ENCODE results near the gene SENP3.

The SENP3 gene
- long read RNA-seq, donor 1, transcript SENP3-205 (1 exons, 527 nt): major isoform, 123 of 139 reads
- long read RNA-seq, donor 1, transcript SENP3-201 (11 exons, 2,611 nt): minor isoform, 5 of 139 reads
- long read RNA-seq, donor 1, partial matches to known transcripts: 11 of 139 reads
- long read RNA-seq, donor 1, other reads (novel, unspliced or antisense): 0 of 139 reads
- long read RNA-seq, donor 2, transcript SENP3-205 (1 exons, 527 nt): major isoform, 58 of 63 reads
- long read RNA-seq, donor 2, transcript SENP3-201 (11 exons, 2,611 nt): minor isoform, 5 of 63 reads
- long read RNA-seq, donor 2, partial matches to known transcripts: 0 of 63 reads
- long read RNA-seq, donor 2, other reads (novel, unspliced or antisense): 0 of 63 reads
- long read RNA-seq, donor 3, transcript SENP3-205 (1 exons, 527 nt): major isoform, 57 of 65 reads
- long read RNA-seq, donor 3, partial matches to known transcripts: 5 of 65 reads
- long read RNA-seq, donor 3, other reads (novel, unspliced or antisense): 0 of 65 reads
- long read RNA-seq, donor 4, transcript SENP3-205 (1 exons, 527 nt): major isoform, 76 of 98 reads
- long read RNA-seq, donor 4, transcript SENP3-201 (11 exons, 2,611 nt): minor isoform, 5 of 98 reads
- long read RNA-seq, donor 4, partial matches to known transcripts: 17 of 98 reads
- long read RNA-seq, donor 4, other reads (novel, unspliced or antisense): 0 of 98 reads
- long read RNA-seq, donor 5, transcript SENP3-205 (1 exons, 527 nt): major isoform, 75 of 90 reads
- long read RNA-seq, donor 5, transcript SENP3-201 (11 exons, 2,611 nt): minor isoform, 8 of 90 reads
- long read RNA-seq, donor 5, partial matches to known transcripts: 7 of 90 reads
- long read RNA-seq, donor 5, other reads (novel, unspliced or antisense): 0 of 90 reads
- long read RNA-seq, donor 6, transcript SENP3-205 (1 exons, 527 nt): major isoform, 69 of 90 reads
- long read RNA-seq, donor 6, partial matches to known transcripts: 18 of 90 reads
- long read RNA-seq, donor 6, other reads (novel, unspliced or antisense): 0 of 90 reads
- long read RNA-seq, donor 7: 0 reads
- long read RNA-seq, donor 8, transcript SENP3-205 (1 exons, 527 nt): major isoform, 79 of 89 reads
- long read RNA-seq, donor 8, partial matches to known transcripts: 6 of 89 reads
- long read RNA-seq, donor 8, other reads (novel, unspliced or antisense): 0 of 89 reads

DNA sequence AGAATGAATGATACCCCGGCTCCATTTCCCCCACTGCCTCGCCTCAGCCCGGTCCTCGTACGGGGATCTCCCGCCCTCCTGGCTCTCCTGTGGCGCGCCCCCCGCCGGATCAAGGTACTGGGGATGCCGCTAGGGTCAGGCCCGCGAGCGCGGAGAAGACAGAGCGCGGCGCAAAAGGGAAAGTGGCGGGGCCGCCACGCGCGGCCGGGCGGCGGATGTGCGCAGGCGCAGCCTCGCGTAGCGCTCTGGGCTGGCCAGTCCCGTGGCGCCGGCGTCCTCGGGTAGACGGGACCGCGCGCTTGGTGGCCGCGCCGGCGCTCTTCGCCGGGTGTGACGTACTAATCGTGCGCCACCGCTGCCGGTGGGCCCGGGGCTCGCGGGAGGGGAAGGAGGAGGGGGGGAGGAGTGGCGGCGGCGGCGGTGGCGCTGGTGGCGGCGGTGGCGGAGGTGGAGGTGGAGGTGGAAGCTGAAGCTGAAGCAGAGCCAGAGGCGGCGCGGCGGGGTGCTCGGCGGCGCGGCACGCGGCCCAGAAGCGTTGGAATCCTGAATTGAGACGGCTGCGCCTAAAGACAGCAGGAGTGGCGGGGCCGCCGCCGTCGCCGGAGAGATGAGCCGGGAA is at the start of gene SENP3:
Gene SENP3 (plus strand): TSS at position 331 of the 619 bp plus-strand sequence. CDS start 1,158 bp downstream, outside the sequence.
- DNase-seq: peak; percentile 91

DNA sequence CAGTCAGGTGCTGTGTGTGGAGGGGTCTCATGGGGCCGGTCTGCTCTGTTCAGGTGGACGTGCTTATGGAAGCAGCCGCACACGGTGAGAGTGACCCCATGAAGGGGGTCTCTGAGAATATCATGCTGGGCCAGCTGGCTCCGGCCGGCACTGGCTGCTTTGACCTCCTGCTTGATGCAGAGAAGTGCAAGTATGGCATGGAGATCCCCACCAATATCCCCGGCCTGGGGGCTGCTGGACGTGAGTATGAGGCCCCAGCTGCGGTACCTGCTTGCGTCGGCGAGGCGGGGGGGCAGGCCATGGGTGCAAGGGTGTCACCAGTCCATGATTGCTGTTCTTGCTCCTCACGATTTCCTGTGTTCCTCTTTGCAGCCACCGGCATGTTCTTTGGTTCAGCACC is 49.6 kb upstream of the SENP3 start:
- no peak for DNase-seq

DNA sequence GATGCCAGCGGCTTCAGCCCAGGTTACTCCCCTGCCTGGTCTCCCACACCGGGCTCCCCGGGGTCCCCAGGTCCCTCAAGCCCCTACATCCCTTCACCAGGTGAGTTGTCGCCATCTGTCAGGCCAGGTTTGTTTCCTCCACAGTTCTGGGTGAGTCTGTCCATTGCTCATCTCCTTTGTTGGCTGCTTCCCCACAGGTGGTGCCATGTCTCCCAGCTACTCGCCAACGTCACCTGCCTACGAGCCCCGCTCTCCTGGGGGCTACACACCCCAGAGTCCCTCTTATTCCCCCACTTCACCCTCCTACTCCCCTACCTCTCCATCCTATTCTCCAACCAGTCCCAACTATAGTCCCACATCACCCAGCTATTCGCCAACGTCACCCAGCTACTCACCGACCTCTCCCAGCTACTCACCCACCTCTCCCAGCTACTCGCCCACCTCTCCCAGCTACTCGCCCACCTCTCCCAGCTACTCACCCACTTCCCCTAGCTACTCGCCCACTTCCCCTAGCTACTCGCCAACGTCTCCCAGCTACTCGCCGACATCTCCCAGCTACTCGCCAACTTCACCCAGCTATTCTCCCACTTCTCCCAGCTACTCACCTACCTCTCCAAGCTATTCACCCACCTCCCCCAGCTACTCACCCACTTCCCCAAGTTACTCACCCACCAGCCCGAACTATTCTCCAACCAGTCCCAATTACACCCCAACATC is 48.7 kb upstream of the SENP3 start:
- no peak for DNase-seq

DNA sequence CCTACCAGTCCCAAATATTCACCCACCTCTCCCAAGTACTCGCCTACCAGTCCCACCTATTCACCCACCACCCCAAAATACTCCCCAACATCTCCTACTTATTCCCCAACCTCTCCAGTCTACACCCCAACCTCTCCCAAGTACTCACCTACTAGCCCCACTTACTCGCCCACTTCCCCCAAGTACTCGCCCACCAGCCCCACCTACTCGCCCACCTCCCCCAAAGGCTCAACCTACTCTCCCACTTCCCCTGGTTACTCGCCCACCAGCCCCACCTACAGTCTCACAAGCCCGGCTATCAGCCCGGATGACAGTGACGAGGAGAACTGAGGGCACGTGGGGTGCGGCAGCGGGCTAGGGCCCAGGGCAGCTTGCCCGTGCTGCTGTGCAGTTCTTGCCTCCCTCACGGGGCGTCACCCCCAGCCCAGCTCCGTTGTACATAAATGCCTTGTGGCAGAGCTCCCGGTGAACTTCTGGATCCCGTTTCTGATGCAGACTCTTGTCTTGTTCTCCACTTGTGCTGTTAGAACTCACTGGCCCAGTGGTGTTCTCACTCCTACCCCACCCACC is 47.8 kb upstream of the SENP3 start:
- DNase-seq: no peak

GRCh38 chr17:7515911-7516610 is 45.7 kb upstream of the SENP3 start:
- DNase-seq: no peak

DNA sequence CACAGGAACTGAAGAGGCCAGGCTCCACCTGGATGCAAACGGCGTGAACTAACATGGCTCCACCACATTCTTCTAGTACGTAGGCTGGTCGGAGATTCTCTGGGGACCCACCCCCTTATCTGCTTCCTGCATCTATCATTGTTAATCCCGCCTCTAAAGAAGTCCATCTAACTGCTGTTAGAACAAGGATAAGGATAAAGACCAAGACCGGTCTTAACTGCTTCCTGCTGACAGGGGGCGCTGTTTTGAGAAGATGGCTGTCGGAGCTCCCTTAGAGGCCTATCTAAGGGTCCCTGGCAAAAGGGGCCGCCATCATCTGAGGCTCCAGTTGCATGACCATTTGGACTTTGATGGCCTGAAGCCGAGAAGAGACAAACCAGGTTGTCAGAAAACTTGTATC is 38.7 kb upstream of the SENP3 start:
- DNase-seq: no peak

DNA sequence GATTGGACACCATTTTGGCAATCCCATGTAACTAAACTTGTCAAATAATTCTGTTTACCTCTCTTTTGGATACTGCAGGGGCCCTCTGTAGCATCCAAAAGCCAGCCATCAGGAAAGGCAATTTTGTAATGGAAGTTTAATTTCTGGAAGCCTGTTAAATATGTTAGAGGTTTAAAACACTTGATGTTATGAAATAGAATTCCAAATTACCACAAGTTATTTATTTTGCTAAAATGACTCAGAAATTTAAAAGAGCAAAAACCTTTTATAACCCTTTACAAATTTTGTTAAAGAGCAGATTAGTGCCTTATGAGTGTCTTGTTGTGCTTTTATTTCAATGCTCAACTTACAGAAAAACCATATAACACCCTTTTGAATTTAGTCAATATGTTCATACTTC is 32.9 kb upstream of the SENP3 start:
- no peak for DNase-seq

DNA sequence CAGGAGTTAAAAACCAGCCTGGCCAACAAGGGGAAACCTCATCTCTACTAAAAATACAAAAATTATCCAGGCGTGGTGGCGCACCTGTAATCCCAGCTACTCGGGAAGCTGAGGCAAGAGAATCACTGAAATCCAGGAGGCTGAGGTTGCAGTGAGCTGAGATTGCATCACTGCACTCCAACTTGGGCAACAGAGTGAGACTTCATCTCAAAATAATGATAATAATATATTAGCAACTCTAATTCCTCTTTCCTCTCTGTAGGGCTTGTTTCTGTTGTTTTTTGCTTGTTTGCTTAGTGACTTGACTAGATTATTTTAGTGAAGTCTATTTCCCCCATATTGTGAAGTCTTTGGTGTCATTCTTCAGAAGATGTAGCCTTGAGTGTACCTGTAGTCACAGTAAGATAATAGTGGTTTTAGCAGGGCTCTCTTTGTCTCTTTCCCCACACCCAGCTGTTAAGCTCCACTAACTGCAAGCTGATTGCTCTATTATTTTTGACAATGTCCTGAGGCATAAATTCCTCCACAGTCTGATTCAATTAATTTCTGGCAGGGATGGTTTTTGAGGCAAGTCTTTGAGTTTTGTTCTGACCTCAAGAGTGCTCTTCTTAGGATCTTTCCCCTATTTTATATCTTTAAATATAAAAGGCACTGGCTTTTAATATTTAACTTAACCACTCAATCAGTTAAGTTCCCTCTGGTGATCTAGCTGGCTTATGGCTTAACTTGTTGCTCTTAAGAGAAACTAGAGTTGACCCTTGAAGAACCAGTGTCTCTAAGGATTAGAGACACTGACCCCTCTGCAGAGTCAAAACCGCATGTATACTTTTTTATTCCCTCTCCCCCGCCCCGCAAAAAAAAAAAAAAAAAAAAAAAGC is 31.5 kb upstream of the SENP3 start:
- no peak for DNase-seq

GRCh38 chr17:7538050-7538449 is 23.7 kb upstream of the SENP3 start:
- DNase-seq: no peak

- DNase-seq: no peak
These were observed 22.7 kb upstream of the SENP3 start for GRCh38 chr17:7538891-7539545.

- DNase-seq: no peak
These were observed 20.6 kb upstream of the SENP3 start for GRCh38 chr17:7541074-7541621.

DNA sequence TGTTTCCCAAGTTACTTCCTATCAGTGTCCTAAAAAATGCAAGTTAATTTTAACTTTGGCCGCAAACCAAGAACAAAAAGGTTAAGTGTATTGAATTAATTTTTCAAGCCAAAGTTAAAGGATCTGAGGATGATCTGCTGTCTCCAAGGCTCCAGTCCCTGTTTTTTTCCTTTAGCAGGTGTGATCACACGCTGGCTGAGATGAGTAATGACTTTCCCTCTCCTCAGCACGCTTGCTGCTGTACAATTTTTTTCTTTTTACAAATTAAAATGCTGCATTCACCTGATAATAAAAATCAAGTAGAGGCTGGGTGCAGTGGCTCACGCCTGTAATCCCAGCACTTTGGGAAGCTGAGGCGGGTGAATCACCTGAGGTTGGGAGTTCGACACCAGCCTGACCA is 16.8 kb upstream of the SENP3 start:
- DNase-seq: no peak

- peak; percentile 74 for DNase-seq
These were observed 12.9 kb upstream of the SENP3 start, which contains the start of gene TNFSF12 for GRCh38 chr17:7548585-7549400. Gene TNFSF12, plus strand, starts transcription at chr17:7549058. Its CDS starts 96 bp downstream, at chr17:7549154.

- DNase-seq: no peak
These were observed 12.2 kb upstream of the SENP3 start for GRCh38 chr17:7549401-7550055.

DNA sequence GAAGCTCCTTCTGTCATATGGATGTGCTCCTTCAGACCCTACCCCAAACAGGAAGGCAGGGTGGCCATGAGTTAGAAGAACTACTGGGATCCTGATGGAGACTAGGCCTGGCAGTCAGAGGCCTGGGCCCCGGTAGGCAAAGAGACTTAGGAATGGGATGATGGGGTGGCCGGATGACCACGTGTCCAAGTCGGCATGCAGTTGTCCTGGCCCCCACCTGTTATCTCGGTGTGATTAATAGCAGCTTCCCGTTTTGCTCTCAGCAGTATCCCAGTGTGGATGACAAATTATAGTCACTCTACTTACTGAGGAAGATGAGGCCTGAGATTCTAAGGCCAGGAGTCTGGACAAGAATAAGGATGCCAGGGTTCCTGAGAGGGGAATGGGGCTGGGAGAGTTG is 11.4 kb upstream of the SENP3 start:
- DNase-seq: no peak

- DNase-seq: no peak
These were observed 10.3 kb upstream of the SENP3 start for GRCh38 chr17:7551396-7551795.

- DNase-seq: no peak
These were observed 9.1 kb upstream of the SENP3 start for GRCh38 chr17:7552621-7553051.
